MM.1S (cell line): ENCODE results near the gene ARF1.

Experiments
- EZH2phosphoT487 ChIP-seq: fragments of 300-600 bp; sonication (generic); IDR thresholded peaks from 2 replicates; pipeline ENCODE4 v1.6.1; 2018; ENCODE audit warnings: antibody characterized with exemption, low read length
- TF ChIP-seq, protein P1 (sequence below): fragments of 300-600 bp; sonication (generic); IDR thresholded peaks from 2 replicates; pipeline ENCODE4 v1.5.1; 2016; ENCODE audit warnings: antibody characterized with exemption, low read length, mixed read lengths

DNA sequence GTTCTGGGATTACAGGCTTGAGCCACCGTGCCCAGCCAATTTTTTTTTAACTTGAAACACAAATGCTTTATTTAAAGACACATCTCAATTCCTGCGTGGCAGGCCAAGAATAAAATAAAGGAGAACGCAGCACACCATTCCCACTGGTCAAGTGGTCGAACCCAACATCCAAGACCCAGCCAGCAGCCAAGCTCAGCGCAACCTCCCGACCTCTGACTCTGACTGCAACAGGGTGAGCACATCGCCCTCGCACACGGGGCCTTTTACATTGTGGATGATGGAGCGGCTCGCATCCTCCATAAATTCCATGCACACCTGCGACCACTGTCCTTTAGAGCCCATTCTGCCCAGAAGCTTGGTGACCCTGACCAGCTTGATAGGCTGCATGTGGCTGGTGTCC, 52.1 kb downstream of the ARF1 start:
- TF ChIP-seq EZH2phosphoT487, result no peak
- TF ChIP-seq, protein P1, sequence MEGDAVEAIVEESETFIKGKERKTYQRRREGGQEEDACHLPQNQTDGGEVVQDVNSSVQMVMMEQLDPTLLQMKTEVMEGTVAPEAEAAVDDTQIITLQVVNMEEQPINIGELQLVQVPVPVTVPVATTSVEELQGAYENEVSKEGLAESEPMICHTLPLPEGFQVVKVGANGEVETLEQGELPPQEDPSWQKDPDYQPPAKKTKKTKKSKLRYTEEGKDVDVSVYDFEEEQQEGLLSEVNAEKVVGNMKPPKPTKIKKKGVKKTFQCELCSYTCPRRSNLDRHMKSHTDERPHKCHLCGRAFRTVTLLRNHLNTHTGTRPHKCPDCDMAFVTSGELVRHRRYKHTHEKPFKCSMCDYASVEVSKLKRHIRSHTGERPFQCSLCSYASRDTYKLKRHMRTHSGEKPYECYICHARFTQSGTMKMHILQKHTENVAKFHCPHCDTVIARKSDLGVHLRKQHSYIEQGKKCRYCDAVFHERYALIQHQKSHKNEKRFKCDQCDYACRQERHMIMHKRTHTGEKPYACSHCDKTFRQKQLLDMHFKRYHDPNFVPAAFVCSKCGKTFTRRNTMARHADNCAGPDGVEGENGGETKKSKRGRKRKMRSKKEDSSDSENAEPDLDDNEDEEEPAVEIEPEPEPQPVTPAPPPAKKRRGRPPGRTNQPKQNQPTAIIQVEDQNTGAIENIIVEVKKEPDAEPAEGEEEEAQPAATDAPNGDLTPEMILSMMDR, result no peak
